Cerebellar nuclear complex (tissue), 1 donor: ENCODE results near the gene COMMD7.
A peak's percentile ranks its signal among the peaks of the same experiment; 100 is the strongest.

Experiments
- DNase-seq, 2 experiments: peaks; one replicate each; lab custom pipeline; 2025; lab: John Stamatoyannopoulos, UW

Gene COMMD7

GRCh38 chr20:32675223-32675975, 67.9 kb downstream of the COMMD7 start:
- no peak for DNase-seq

GRCh38 chr20:32674362-32674789, 68.9 kb downstream of the COMMD7 start:
- no peak for DNase-seq

DNA sequence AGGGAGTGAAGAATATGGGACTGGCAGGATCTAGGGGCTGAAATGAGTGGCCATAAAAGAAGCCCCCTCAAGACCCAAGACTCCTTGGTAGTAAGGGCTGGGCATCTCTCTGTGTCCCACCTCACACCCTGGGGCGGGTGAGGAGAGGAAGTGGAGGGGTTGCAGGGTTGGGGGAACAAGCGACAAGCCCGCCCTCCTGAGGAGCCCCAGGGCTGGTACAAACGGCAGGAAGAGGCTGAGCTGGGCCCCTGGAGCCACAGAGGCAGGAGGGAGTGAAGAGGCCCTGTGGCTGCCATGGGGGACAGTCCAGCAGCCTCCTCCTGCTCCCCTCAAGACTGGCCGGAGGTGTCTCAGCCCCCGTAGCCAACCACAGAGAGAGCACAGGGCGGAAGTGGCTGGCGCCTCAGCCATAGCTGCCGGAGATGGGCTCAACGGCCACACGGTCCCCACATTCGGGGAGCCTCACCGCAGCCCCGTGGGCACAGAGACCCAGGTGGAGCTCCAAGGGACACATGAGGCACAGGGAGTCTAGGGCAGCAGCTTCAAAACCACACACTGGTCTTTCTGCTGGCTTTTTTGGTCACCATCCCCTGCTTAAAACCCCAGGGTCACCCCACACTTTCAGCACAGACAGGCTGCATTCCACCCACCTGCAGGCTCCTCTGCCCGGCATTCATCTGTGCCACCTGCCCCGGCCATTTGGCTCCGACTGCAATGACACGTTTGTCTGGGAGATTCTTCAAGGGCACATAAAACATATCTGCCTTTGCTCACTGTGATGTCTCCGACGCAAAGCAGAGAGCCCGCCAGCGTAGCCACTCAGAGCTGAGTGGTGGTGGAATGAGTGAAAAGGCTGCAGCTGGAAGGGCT, 70.0 kb downstream of the COMMD7 start:
- DNase-seq = no peak

GRCh38 chr20:32672394-32672981, 70.8 kb downstream of the COMMD7 start:
- no peak for DNase-seq

- DNase-seq = no peak
These were observed 72.4 kb downstream of the COMMD7 start for GRCh38 chr20:32670773-32671455.

DNA sequence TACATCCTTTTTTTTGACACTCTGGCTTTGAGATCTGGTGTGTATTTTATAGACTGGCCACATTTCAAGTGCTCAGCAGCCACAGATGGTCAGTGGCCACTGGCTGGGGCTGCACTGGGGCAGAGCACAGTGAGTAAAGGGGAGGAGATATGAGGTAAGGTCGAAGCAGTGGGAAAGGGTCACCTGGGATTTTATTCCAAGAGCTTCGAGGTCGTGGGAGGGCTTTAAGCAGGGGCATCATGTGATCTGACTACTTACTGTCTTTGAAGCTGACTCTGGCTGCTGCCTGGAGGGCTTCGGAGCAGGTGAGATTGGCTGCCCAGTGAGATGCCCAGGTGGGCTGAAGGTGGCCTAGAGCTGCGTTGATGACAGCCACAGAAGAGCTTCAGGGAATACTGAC, 76.2 kb downstream of the COMMD7 start:
- DNase-seq = no peak

DNA sequence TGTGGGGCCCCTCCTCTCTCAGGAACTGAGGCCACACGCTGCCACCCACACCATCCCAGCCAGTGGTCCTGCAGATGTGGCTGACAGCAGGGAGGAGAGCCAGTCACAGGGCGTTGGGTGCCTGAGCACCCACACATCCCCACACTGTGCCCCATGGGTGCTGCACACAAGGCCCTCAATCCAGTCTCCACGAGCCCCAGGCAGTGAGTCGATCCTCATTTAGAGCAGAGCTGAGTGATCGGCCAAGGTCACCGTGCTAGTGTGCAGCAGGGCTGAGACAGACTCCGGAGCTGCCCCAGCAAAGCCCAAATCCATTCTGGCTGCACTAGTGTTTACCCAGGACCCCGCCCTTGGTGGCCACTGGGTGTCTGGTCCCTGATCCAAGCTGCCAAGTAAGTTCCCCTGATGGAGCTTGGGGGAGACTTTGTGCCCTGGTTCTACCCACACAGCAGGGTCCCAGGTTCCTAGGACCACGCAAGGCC, 78.5 kb downstream of the COMMD7 start:
- no peak for DNase-seq

DNA sequence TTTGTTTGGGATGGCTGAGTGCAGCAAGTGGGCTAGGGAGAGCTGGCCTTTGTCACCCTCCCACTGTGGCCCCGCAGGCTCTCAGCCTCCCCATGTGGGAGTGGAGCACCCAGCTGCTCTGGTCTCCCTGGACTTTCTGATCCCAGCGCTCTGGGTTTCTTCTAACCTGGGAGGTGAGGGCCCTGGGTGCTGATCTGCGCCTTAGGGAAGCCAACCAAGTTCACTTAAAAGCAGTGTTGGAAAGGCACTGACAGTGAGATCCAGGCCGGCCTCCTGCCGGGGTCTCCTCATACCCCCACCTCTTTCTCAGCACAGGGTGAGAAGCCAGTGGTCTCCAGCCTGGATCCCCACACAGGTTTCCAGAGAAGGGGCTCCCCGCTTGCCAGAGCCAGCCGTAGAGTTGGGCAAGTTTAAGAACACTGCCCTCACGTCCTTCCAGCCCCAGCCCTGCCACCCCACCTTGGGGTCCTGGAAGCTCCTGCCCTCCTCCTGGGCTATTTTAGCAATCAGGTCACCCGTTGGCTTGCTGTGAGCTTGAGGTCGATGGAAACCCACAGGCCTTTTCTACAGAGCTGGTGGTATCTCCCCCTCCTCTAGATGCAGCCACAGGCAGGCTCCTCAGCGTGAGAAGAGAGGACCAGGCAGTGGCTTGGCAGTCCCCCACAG, 79.1 kb downstream of the COMMD7 start:
- no peak for DNase-seq

GRCh38 chr20:32663335-32664011, 79.8 kb downstream of the COMMD7 start:
- DNase-seq = no peak

- DNase-seq = no peak
These were observed 81.3 kb downstream of the COMMD7 start for GRCh38 chr20:32661820-32662528.

- no peak for DNase-seq
These were observed 82.6 kb downstream of the COMMD7 start for GRCh38 chr20:32660661-32661060.

DNA sequence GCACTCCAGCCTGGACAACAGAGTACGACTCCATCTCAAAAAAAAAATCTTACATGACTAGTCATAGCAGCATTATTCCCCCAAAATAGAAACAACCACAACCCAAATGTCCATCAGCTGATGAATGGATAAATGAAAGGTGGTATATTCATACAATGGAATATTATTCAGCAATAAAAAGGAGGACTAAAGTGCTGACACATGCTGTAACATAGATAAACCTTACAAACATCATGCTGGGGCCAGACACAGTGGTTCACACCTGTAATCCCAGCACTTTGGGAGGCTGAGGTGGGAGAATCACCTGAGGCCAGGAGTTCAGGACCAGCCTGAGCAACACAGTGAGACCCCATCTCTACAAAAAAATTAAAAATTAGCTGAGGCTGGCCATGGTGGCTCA, 86.4 kb downstream of the COMMD7 start:
- DNase-seq = no peak

GRCh38 chr20:32655903-32656512, 87.3 kb downstream of the COMMD7 start:
- no peak for DNase-seq

DNA sequence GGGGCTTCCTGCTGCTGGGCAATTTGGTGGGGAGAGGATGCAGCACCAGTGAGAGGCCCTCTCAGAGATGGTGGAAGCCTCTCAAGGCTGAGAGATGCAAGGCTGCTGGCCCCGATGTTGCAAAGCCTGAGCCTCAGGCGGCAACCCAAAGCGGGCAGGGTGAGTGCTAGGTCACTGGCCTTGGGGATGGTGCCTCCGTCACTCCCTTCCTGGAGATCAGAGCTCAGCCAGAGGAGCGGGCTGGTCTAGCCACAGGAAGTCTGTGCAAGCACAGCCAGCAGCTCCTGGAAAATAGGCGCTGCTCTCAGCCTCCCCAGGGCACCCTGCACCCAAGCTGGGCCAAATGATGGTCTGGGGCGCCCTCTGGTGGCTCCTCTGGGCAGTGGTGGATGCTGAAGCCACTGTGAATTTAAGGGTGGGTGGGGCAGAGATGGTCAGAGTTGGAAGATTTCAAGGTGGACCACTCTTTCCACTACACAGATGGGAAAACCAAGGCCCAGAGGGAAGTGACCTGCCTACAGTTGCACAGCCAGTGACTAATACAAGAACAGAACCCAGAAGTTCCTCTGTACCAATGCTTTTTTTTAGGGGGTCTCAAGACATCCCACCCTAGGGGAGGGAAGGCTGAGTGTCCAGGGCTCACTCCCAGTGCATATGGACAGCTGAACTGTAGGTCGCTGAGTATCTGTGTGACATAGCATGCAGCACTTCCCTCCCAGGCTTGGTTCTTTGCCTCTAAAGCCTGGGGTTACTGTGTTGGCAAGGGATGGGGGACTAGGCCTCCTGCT, 90.3 kb downstream of the COMMD7 start:
- peak; percentile 21 to 58 for DNase-seq
